Mammary epithelial cell (primary cell): ENCODE results near the gene ZNF653.

Experiments
- CTCF ChIP-seq, 2 donors: IDR thresholded peaks in 1 of 2; conservative IDR thresholded peaks in 1 of 2; 2 replicates each; pipeline ENCODE4 v1.5.1; 2011 to 2012; ENCODE audit warnings: inconsistent platforms in 2 of 2, low read length in 2 of 2, mild to moderate bottlenecking in 2 of 2, control low read depth in 1 of 2, low read depth in 1 of 2; ENCODE audit not compliant: insufficient read depth in 1 of 2; ENCODE audit errors: extremely low read depth in 1 of 2
- EZH2 ChIP-seq: IDR thresholded peaks from 2 replicates; pipeline ENCODE4 v1.6.1; 2012; ENCODE audit warnings: low read length, inconsistent platforms, borderline replicate concordance

DNA sequence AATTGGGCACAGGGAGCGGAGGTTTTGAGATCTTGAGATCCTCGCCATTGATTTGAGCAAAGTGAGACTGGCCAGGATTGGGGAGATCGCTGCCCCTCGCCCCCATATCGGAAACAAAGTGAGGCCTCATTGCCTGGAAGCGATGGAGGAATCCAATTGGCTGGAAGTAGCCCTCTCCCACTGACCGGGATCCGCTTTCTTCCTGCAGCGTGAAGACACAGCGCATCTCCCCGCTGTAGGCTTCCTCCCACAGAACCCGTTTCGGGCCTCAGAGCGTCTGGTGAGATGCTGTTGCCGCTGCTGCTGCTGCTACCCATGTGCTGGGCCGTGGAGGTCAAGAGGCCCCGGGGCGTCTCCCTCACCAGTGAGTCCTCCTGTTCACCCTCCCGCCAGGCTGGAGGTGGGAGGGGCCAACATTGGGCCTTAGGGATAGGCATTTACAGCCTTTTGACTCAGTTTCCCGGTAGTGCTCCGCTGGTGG is 69.8 kb downstream of the ZNF653 start:
- TF ChIP-seq CTCF (conservative IDR thresholded peaks at IDR 0.05 in 1 of 2, IDR thresholded peaks at IDR 0.05 in 1 of 2; ENCODE audit: extremely low read depth in 1 of 2, insufficient read depth in 1 of 2, low read depth in 1 of 2, low read length in 2 of 2): no peak
- no peak for TF ChIP-seq EZH2
